ENCODE measurements around the gene EIF2B1. TPM values are rescaled to one million over a fixed set of nuclear protein-coding genes. Genes with fewer than 3 reads are reported as not detected.

Gene EIF2B1
- total and polyA plus RNA-seq, 9 of the 15 experiments (the other 6 are each of a cell fraction or from before 2014, with no cell fraction given), result 35.7 to 195 (median 67.8) TPM

GRCh38 chr12:123601602-123602489, 31.6 kb downstream of the EIF2B1 start, which contains the start of gene DDX55 (continued):
- TF ChIP-seq REST (IDR thresholded peaks at IDR 0.05; ENCODE audit: borderline replicate concordance), result no peak; the same call in none of the 2 replicates
- TF ChIP-seq REST (CRISPR knock-in tag; IDR thresholded peaks at IDR 0.05; ENCODE audit: low read depth), result peak; percentile 80; the same call in 1 of the 2 replicates
- no peak for TF ChIP-seq HNRNPH1 (optimal IDR thresholded peaks at IDR 0.05; ENCODE audit: low read depth, low read length)
- TF ChIP-seq DEAF1 (CRISPR knock-in tag; IDR thresholded peaks at IDR 0.05), result peak; percentile 51; the same call in 1 of the 2 replicates
- peak; percentile 81; the same call in 1 of the 2 replicates for TF ChIP-seq ZNF395 (CRISPR knock-in tag; IDR thresholded peaks at IDR 0.05)
- peak; percentile 61 for TF ChIP-seq CBX1 (IDR thresholded peaks at IDR 0.05; ENCODE audit: low read depth)
- 0 out of 2 replicates have a peak, but pooled peaks have one; percentile 28 for TF ChIP-seq ZNF311 (CRISPR knock-in tag; IDR thresholded peaks at IDR 0.05)
- TF ChIP-seq NFATC3 (IDR thresholded peaks at IDR 0.05), result no peak
- TF ChIP-seq DNMT1 (IDR thresholded peaks at IDR 0.05), result no peak
- TF ChIP-seq CLOCK (CRISPR knock-in tag; IDR thresholded peaks at IDR 0.05; ENCODE audit: borderline replicate concordance), result no peak
- peak; percentile 69 to 70; a peak in 3 of 4 replicates for TF ChIP-seq SIX5 (IDR thresholded peaks at IDR 0.05; ENCODE audit: borderline replicate concordance in 1 of 2, insufficient read depth in 1 of 2, low read depth in 1 of 2, low read length in 2 of 2)
- TF ChIP-seq RBM25 (IDR thresholded peaks at IDR 0.05; ENCODE audit: low read depth, low read length, severe bottlenecking), result peak; percentile 62
